ENCODE measurements around the gene PARP8. TPM values are rescaled to one million over a fixed set of nuclear protein-coding genes. Genes with fewer than 3 reads are reported as not detected.

Gene PARP8
- total and polyA plus RNA-seq, 4 donors, result 11.6 to 59.4 (median 25.3) TPM

GRCh38 chr5:50836356-50836755 lies 169.9 kb downstream of the PARP8 start:
- Histone ChIP-seq H3K36me3 (ENCODE audit: control insufficient read depth in 4 of 4, insufficient read depth in 4 of 4, low read length in 4 of 4) (peaks cover 0 to 4% (median 3%) of the 10 kb centered on the region in 4 donors), H3K9ac (ENCODE audit: insufficient read depth in 1 of 2, low read length in 2 of 2) (no peak overlapping the region), H3K4me1 (ENCODE audit: control insufficient read depth in 5 of 5, insufficient read depth in 5 of 5, low read length in 5 of 5) (no peaks in the 10 kb centered on the region), H3K27ac (ENCODE audit: low read depth in 1 of 2, low read length in 1 of 2) (no peak overlapping the region), H3K9me3 (ENCODE audit: control insufficient read depth in 4 of 4, insufficient read depth in 3 of 4, low read length in 3 of 4) (no peaks in the 10 kb centered on the region), H3K27me3 (ENCODE audit: control insufficient read depth in 3 of 3, insufficient read depth in 3 of 3, low read length in 2 of 3) (no peaks in the 10 kb centered on the region), H3K4me3 (no peak overlapping the region)
- TF ChIP-seq CTCF (IDR thresholded peaks at IDR 0.05; ENCODE audit: control extremely low read depth, extremely low read depth), result no peak
- DNase-seq (no peak), ATAC-seq (ENCODE audit: insufficient read depth, low FRiP score) (no peak)
- 96% methylated on average over 2 of the region's 2 CpGs for WGBS, 2 donors

GRCh38 chr5:50839472-50839871 lies 173.0 kb downstream of the PARP8 start:
- Histone ChIP-seq H3K27me3 (ENCODE audit: control insufficient read depth in 3 of 3, insufficient read depth in 3 of 3, low read length in 2 of 3) (no peaks in the 10 kb centered on the region), H3K4me3 (no peak overlapping the region)

GRCh38 chr5:50843091-50843490 lies 176.7 kb downstream of the PARP8 start:
- ATAC-seq (ENCODE audit: insufficient read depth, low FRiP score), result no peak
- H3K9ac ChIP-seq (ENCODE audit: insufficient read depth in 1 of 2, low read length in 2 of 2), result no peak overlapping the region
- no peaks in the 10 kb centered on the region for H3K36me3 ChIP-seq (ENCODE audit: control insufficient read depth in 4 of 4, insufficient read depth in 4 of 4, low read length in 4 of 4)
- no peak for DNase-seq
- H3K27me3 ChIP-seq (ENCODE audit: control insufficient read depth in 3 of 3, insufficient read depth in 3 of 3, low read length in 2 of 3), result no peaks in the 10 kb centered on the region
- H3K4me1 ChIP-seq (ENCODE audit: control insufficient read depth in 5 of 5, insufficient read depth in 5 of 5, low read length in 5 of 5), result no peaks in the 10 kb centered on the region
- no peaks in the 10 kb centered on the region for H3K9me3 ChIP-seq (ENCODE audit: control insufficient read depth in 4 of 4, insufficient read depth in 3 of 4, low read length in 3 of 4)
- H3K4me3 ChIP-seq, result no peak overlapping the region
- no peak for TF ChIP-seq CTCF (IDR thresholded peaks at IDR 0.05; ENCODE audit: control extremely low read depth, extremely low read depth)
- H3K27ac ChIP-seq (ENCODE audit: low read depth in 1 of 2, low read length in 1 of 2), result no peak overlapping the region

More at GRCh38 chr5:50839472-50839871, 173.0 kb downstream of the PARP8 start:
- Histone ChIP-seq H3K36me3 (ENCODE audit: control insufficient read depth in 4 of 4, insufficient read depth in 4 of 4, low read length in 4 of 4) (peaks cover 0 to 3% (median 3%) of the 10 kb centered on the region in 4 donors), H3K9me3 (ENCODE audit: control insufficient read depth in 4 of 4, insufficient read depth in 3 of 4, low read length in 3 of 4) (no peaks in the 10 kb centered on the region), H3K4me1 (ENCODE audit: control insufficient read depth in 5 of 5, insufficient read depth in 5 of 5, low read length in 5 of 5) (no peaks in the 10 kb centered on the region), H3K27ac (ENCODE audit: low read depth in 1 of 2, low read length in 1 of 2) (no peak overlapping the region), H3K9ac (ENCODE audit: insufficient read depth in 1 of 2, low read length in 2 of 2) (no peak overlapping the region)
- DNase-seq, result no peak
- ATAC-seq (ENCODE audit: insufficient read depth, low FRiP score), result no peak
- no peak for TF ChIP-seq CTCF (IDR thresholded peaks at IDR 0.05; ENCODE audit: control extremely low read depth, extremely low read depth)

GRCh38 chr5:50846261-50846660 lies 179.8 kb downstream of the PARP8 start:
- H3K27me3 ChIP-seq (ENCODE audit: control insufficient read depth in 3 of 3, insufficient read depth in 3 of 3, low read length in 2 of 3), result no peaks in the 10 kb centered on the region
- 84 to 89% methylated on average over 2 of the region's 2 CpGs for WGBS, 2 donors

More at GRCh38 chr5:50846261-50846660, 179.8 kb downstream of the PARP8 start:
- Histone ChIP-seq H3K4me1 (ENCODE audit: control insufficient read depth in 5 of 5, insufficient read depth in 5 of 5, low read length in 5 of 5) (no peaks in the 10 kb centered on the region), H3K27ac (ENCODE audit: low read depth in 1 of 2, low read length in 1 of 2) (no peak overlapping the region), H3K36me3 (ENCODE audit: control insufficient read depth in 4 of 4, insufficient read depth in 4 of 4, low read length in 4 of 4) (no peaks in the 10 kb centered on the region), H3K4me3 (no peak overlapping the region), H3K9me3 (ENCODE audit: control insufficient read depth in 4 of 4, insufficient read depth in 3 of 4, low read length in 3 of 4) (no peaks in the 10 kb centered on the region), H3K9ac (ENCODE audit: insufficient read depth in 1 of 2, low read length in 2 of 2) (no peak overlapping the region)
- ATAC-seq (ENCODE audit: insufficient read depth, low FRiP score) (no peak), DNase-seq (no peak)
- no peak for TF ChIP-seq CTCF (IDR thresholded peaks at IDR 0.05; ENCODE audit: control extremely low read depth, extremely low read depth)
